CD4-positive, CD25-positive, alpha-beta regulatory T cell (primary cell): ENCODE data around the gene FCHO1. TPM values are rescaled to one million over a fixed set of nuclear protein-coding genes. Genes with fewer than 3 reads are reported as not detected.

Experiments
- ATAC-seq, 2 donors: fragments of 150-1000 bp; cut with Tn5 transposase; one replicate each; pipeline ENCODE4 v1.10.0; 2021; ENCODE audit warnings: low read depth in 2 of 2, moderate number of reproducible peaks in 2 of 2, moderate library complexity in 1 of 2
- DNase-seq, 3 donors: peaks; one replicate each; pipeline versions ENCODE4 v3.0.0 to v3.0.0-alpha.2; 2012 to 2022; ENCODE audit warnings: mixed read lengths in 1 of 3
- H3K27ac ChIP-seq: one replicate; pipeline ENCODE4 v1.7.0; 2013; ENCODE audit warnings: mild to moderate bottlenecking, low read length; ENCODE audit not compliant: insufficient read depth, poor library complexity, severe bottlenecking
- H3K27me3 ChIP-seq: one replicate; pipeline ENCODE4 v1.7.0; 2013; ENCODE audit warnings: low read length; ENCODE audit not compliant: control insufficient read depth, insufficient read depth
- H3K36me3 ChIP-seq: one replicate; pipeline ENCODE4 v1.7.0; 2013; ENCODE audit warnings: mild to moderate bottlenecking, low read length, moderate library complexity; ENCODE audit not compliant: control insufficient read depth, insufficient read depth
- H3K4me1 ChIP-seq: 2 replicates; pipeline ENCODE4 v1.7.0; 2013; ENCODE audit warnings: mild to moderate bottlenecking, low read length; ENCODE audit not compliant: insufficient read depth, control insufficient read depth, poor library complexity, severe bottlenecking
- H3K4me3 ChIP-seq: one replicate; pipeline ENCODE4 v1.7.0; 2013; ENCODE audit warnings: low read depth, mild to moderate bottlenecking, low read length, moderate library complexity
- H3K9me3 ChIP-seq, 2 experiments: 1 replicate in 1 of 2; 2 replicates in 1 of 2; pipeline ENCODE4 v1.7.0; 2013; ENCODE audit warnings: low read length in 2 of 2, mild to moderate bottlenecking in 1 of 2, moderate library complexity in 1 of 2; ENCODE audit not compliant: control insufficient read depth in 2 of 2
- H3K27ac Mint-ChIP-seq, 3 donors: one replicate each; pipeline ENCODE4 v1.8.0; 2020 to 2022; ENCODE audit warnings: mild to moderate bottlenecking in 3 of 3, mixed read lengths in 3 of 3, moderate library complexity in 2 of 3
- H3K27me3 Mint-ChIP-seq: one replicate; pipeline ENCODE4 v1.8.0; 2022; ENCODE audit warnings: mild to moderate bottlenecking, mixed read lengths
- H3K36me3 Mint-ChIP-seq: one replicate; pipeline ENCODE4 v1.8.0; 2020; ENCODE audit warnings: mixed read lengths
- H3K4me1 Mint-ChIP-seq, 4 donors: one replicate each; pipeline ENCODE4 v1.8.0; 2020 to 2022; ENCODE audit warnings: mixed read lengths in 4 of 4, mild to moderate bottlenecking in 1 of 4
- H3K4me3 Mint-ChIP-seq, 4 donors: one replicate each; pipeline ENCODE4 v1.8.0; 2020 to 2022; ENCODE audit warnings: mild to moderate bottlenecking in 4 of 4, mixed read lengths in 4 of 4, moderate library complexity in 3 of 4
- H3K9me3 Mint-ChIP-seq, 7 donors: one replicate each; pipeline ENCODE4 v1.8.0; 2020 to 2022; ENCODE audit warnings: mixed read lengths in 7 of 7, mild to moderate bottlenecking in 3 of 7, moderate library complexity in 2 of 7
- polyA plus RNA-seq, 4 donors: library from polyadenylated mRNA; unstranded; fragments of 300-500 nt; fragmentation: Illumina TruSeq; gene quantifications; one replicate each; pipeline ENCODE4 v1.2.3, GENCODE V29; 2021
- total RNA-seq: library from RNA; stranded (reverse); gene quantifications from one replicate; pipeline ENCODE4 v1.2.3, GENCODE V29; 2022

Gene FCHO1
- total and polyA plus RNA-seq, 5 donors from 2014 or later, result 8.3 to 71.9 (median 15.4) TPM

DNA sequence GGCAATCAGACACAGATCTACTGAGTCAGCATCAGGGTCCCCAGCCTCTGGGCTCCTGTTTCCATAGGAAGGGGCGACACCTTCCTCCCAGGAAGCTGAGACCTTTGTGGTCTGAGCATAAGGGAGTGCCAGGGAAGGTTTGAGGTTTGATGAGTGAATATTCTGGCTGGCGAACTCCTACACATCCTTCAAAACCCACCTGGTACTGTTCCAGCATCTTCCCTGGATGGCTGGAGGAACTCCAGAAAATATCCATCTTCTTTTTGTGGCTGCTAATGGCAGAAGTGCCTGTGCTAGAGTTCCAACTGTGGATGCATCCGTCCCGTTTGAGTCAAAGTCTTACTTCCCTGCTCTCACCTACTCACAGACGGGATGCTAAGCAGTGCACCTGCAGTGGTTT is 60.8 kb downstream of the FCHO1 start:
- DNase-seq (no peak), ATAC-seq (no peak)
- H3K27ac ChIP-seq, result no peak overlapping the region
- H3K9me3 Mint-ChIP-seq, result no peaks in the 10 kb centered on the region
- H3K36me3 Mint-ChIP-seq, result no peaks in the 10 kb centered on the region
- no peaks in the 10 kb centered on the region for H3K36me3 ChIP-seq
- peaks cover 15% of the 10 kb centered on the region for H3K27me3 Mint-ChIP-seq
- no peak overlapping the region for H3K4me3 ChIP-seq
- peak overlapping the region in 1 of 4 donors; percentile 17 for H3K4me3 Mint-ChIP-seq
- no peak overlapping the region for H3K27ac Mint-ChIP-seq
- no peaks in the 10 kb centered on the region for H3K27me3 ChIP-seq
- no peaks in the 10 kb centered on the region for H3K9me3 ChIP-seq
- H3K4me1 ChIP-seq, result peaks cover 3% of the 10 kb centered on the region
- peaks cover 0 to 13% (median 8%) of the 10 kb centered on the region in 4 donors for H3K4me1 Mint-ChIP-seq

DNA sequence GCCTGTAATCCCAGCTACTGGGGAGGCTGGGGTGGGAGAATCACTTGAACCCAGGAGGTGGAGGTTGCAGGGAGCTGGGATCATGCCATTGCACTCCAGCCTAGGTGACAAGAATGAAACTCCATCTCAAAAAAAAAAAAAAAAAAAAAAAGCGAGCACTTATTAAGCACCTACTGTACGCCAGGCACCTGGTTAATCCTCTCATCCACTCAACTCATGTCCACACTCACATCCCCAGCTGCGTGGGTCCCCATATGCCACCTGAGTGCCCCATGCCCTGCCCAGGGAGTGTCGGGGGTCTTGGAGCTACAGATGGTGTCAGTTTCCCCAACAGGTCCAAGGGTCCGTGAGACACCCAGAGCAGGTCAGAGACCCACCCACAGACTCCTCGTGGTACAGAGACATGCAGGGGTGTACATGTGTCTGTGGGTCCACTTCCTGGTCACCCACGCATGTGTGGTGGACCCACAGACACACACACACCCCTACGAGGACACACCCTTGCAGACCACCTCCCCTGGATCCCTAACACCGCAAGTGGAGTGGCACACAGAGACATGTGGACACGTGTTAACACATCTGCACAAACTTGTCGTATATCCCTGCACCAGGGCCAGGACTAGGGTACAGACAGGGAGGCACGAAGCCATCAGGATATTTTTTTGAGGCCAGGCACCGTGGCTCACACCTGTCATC is 66.5 kb downstream of the FCHO1 start:
- H3K4me3 ChIP-seq, result no peak overlapping the region
- Mint-ChIP-seq H3K9me3 (no peaks in the 10 kb centered on the region), H3K36me3 (no peaks in the 10 kb centered on the region), H3K27me3 (no peaks in the 10 kb centered on the region), H3K4me3 (no peak overlapping the region), H3K4me1 (peaks cover 0 to 5% (median 2%) of the 10 kb centered on the region in 4 donors), H3K27ac (no peak overlapping the region)
- no peak for DNase-seq
- no peaks in the 10 kb centered on the region for H3K27me3 ChIP-seq
- no peak for ATAC-seq
- H3K9me3 ChIP-seq, result no peaks in the 10 kb centered on the region
- H3K36me3 ChIP-seq, result no peaks in the 10 kb centered on the region
- no peak overlapping the region for H3K27ac ChIP-seq
- H3K4me1 ChIP-seq, result no peaks in the 10 kb centered on the region

DNA sequence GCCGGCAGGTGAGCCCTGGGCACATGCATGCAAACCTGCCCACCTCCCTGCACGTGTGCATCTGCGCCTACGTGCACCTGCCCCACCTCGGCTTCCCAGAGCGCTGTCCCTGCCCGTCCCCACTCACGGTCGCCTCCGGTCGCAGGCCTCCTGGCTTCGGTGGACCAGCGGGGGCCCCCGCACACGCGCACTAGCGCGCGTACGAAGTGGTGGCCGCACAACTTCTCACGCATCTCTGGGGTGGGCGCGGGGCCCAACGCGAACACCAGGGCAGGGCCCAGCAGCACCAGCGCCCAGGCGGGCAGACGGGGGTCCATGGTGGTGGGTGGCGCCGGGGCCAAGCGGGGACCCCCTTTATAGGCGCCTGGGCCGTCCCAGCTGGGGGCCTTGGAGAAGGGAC is 69.9 kb downstream of the FCHO1 start, which contains the start of gene INSL3:
TSS of gene INSL3 (minus strand) at position 330 of the 400 bp plus-strand sequence. CDS start at position 317, 13 bp downstream.
- Mint-ChIP-seq H3K36me3 (no peaks in the 10 kb centered on the region), H3K27me3 (no peaks in the 10 kb centered on the region), H3K27ac (no peak within 1 kb of the TSS), H3K9me3 (no peaks in the 10 kb centered on the region), H3K4me3 (no peak within 1 kb of the TSS), H3K4me1 (peaks cover 0 to 5% (median 2%) of the 10 kb centered on the region in 4 donors)
- DNase-seq (no peak), ATAC-seq (no peak)
- no peak within 1 kb of the TSS for H3K4me3 ChIP-seq
- H3K36me3 ChIP-seq, result no peaks in the 10 kb centered on the region
- no peaks in the 10 kb centered on the region for H3K9me3 ChIP-seq
- H3K4me1 ChIP-seq, result no peaks in the 10 kb centered on the region
- H3K27ac ChIP-seq, result no peak within 1 kb of the TSS
- no peaks in the 10 kb centered on the region for H3K27me3 ChIP-seq

DNA sequence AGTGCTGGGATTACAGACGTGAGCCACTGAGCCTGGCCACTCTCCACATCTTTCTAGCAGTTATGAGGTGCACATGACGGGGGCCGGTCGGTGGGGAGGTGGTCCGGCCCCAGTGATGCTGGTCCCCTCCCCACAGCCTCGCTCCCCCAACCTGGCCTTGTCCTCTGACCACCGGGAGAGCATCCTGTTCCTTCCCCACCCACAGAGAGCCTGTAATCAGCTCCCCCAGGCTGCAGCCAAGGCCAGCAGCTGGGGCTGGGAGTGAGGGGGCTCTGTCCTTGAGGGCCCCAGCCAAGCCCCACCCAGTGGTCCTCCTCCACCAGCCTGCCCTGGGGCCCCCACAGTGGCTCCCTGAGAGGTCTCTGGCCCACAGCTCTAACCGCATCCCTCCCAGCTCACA is 73.1 kb downstream of the FCHO1 start:
- no peaks in the 10 kb centered on the region for H3K27me3 ChIP-seq
- DNase-seq, result no peak
- H3K4me1 ChIP-seq, result no peaks in the 10 kb centered on the region
- no peak overlapping the region for H3K4me3 Mint-ChIP-seq
- H3K27me3 Mint-ChIP-seq, result no peaks in the 10 kb centered on the region
- no peak overlapping the region for H3K27ac ChIP-seq
- H3K9me3 ChIP-seq, result no peaks in the 10 kb centered on the region
- H3K36me3 ChIP-seq, result peaks cover 17% of the 10 kb centered on the region
- peaks cover 6% of the 10 kb centered on the region for H3K36me3 Mint-ChIP-seq
- H3K4me1 Mint-ChIP-seq, result peaks cover 0 to 4% (median 1%) of the 10 kb centered on the region in 4 donors
- no peak overlapping the region for H3K27ac Mint-ChIP-seq
- no peak overlapping the region for H3K4me3 ChIP-seq
- ATAC-seq, result no peak
- H3K9me3 Mint-ChIP-seq, result peaks cover 0 to 2% (median 0%) of the 10 kb centered on the region in 7 donors

DNA sequence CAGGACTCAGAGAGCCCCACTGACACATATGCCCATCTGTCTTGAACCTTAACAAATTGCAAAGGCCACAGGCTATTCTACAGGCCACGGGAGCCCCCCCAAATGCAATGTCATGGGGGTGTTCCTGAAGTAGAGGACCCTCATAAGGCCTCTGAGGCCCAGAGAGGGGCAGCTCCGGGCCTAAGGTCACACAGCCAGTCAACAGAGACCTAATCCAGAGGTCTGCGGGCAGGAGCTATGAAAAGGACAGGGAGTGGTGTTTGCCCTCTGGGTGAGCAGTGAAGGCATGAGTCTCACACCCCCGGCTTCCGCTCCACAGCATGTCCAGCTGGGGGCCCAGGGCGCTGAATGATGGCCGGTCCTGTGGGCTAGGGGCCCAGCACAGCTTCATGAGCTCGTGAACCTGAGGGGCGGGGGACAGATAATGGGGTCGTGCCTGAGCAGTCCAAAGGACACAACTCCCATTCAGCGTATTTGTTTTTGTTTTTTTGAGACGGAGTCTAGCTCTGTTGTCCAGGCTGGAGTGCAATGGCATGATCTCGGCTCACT is 75.3 kb downstream of the FCHO1 start:
- peaks cover 0 to 2% (median 0%) of the 10 kb centered on the region in 7 donors for H3K9me3 Mint-ChIP-seq

DNA sequence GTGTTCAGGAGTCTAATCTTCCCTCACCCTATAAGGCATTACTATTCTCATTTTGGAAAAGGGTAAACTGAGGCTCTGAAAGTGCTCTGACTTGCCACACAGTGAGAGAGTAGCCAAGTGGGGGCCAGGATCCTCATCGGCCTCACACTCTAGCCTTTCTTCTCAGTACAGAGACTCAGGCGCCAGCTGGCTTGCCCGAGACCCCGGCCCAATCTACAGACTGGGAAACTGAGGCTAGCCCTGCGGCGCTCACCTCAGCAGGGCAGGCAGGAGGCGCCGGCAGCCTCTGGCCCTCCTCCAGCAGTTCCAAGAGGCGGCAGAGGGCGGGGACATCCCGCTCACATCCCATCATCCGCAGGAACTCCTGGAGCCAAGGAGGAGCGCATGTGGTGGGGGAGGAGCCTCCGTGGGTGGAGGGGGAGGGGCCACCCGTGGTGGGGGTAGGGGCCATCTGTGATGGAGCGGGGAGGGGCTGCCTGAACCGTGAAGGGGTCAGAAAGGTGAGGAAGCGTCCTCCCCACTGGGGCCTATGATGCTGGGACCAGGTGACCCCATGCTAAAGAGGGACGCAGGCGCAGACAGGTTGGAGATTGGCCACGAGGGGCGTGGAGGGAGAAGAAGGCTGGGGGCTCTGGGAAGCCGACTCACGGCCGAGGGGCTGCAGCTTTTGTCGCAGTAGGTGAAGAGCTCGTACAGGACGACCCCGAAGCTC is 78.7 kb downstream of the FCHO1 start:
- Mint-ChIP-seq H3K9me3 (peaks cover 0 to 2% (median 0%) of the 10 kb centered on the region in 7 donors), H3K4me1 (peaks cover 0 to 5% (median under 1%) of the 10 kb centered on the region in 4 donors), H3K36me3 (peaks cover 22% of the 10 kb centered on the region), H3K27me3 (no peaks in the 10 kb centered on the region), H3K27ac (no peak overlapping the region), H3K4me3 (no peak overlapping the region)
- Histone ChIP-seq H3K27ac (no peak overlapping the region), H3K4me3 (no peak overlapping the region), H3K9me3 (no peaks in the 10 kb centered on the region), H3K27me3 (no peaks in the 10 kb centered on the region), H3K36me3 (peaks cover 67% of the 10 kb centered on the region), H3K4me1 (no peaks in the 10 kb centered on the region)
- ATAC-seq (no peak), DNase-seq (no peak)

More for the DNA sequence above, 75.3 kb downstream of the FCHO1 start:
- Mint-ChIP-seq H3K4me1 (peaks cover 0 to 5% (median 2%) of the 10 kb centered on the region in 4 donors), H3K27me3 (no peaks in the 10 kb centered on the region), H3K36me3 (peaks cover 15% of the 10 kb centered on the region), H3K4me3 (no peak overlapping the region), H3K27ac (no peak overlapping the region)
- no peak overlapping the region for H3K4me3 ChIP-seq
- no peaks in the 10 kb centered on the region for H3K9me3 ChIP-seq
- H3K36me3 ChIP-seq, result peaks cover 34% of the 10 kb centered on the region
- no peak for ATAC-seq
- H3K4me1 ChIP-seq, result no peaks in the 10 kb centered on the region
- DNase-seq, result no peak
- no peaks in the 10 kb centered on the region for H3K27me3 ChIP-seq
- H3K27ac ChIP-seq, result no peak overlapping the region

DNA sequence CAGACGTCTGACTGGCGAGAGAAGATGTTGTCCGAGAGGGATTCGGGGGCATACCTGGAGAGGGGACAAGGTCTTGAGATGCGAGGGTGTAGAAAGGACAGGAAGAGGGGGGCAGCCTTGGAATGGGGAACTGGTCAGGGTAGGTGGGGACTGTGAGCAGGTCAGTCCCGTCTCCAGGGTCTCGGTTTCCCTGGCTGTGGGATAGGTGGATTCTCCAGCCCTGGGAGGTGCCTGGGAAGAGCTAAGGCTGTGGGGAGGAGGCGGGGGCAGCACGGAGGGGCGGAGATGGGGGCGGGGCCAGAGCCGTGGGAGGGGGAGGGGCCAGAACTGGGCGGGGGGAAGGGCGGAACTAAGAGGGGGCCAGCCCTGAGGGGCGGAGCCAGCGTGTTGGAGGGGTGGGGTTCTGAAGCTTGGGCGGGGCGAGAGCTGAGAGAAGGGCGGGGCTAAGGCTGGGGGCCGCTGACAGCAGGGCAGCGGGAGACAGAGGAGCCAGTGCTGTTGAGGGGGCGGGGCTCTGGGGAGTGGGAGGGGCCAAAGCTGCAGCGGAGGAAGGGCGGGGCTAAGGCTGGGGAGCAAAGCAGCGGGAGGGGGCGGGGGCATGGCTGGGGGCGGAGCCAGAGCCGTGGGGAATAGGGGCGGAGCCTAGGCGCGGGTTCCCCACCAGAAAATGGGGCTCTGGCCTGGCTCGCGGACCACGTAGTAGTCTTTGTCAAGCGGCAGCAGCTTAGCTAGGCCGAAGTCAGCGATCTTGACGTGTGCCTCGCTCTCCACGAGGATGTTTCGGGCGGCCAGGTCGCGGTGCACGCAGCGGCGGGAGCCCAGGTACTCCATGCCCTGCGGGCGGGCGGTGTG is 79.5 kb downstream of the FCHO1 start:
- Histone ChIP-seq H3K27ac (no peak overlapping the region), H3K4me3 (no peak overlapping the region), H3K36me3 (peaks cover 74% of the 10 kb centered on the region), H3K4me1 (no peaks in the 10 kb centered on the region), H3K27me3 (no peaks in the 10 kb centered on the region), H3K9me3 (no peaks in the 10 kb centered on the region)
- ATAC-seq (peak; percentile 46 to 56), DNase-seq (peak in 1 of 3 donors; percentile 32)
- no peaks in the 10 kb centered on the region for H3K27me3 Mint-ChIP-seq
- H3K4me1 Mint-ChIP-seq, result peaks cover 0 to 12% (median 5%) of the 10 kb centered on the region in 4 donors
- peaks cover 30% of the 10 kb centered on the region for H3K36me3 Mint-ChIP-seq
- H3K27ac Mint-ChIP-seq, result no peak overlapping the region
- H3K4me3 Mint-ChIP-seq, result no peak overlapping the region
- H3K9me3 Mint-ChIP-seq, result peaks cover 0 to 2% (median 0%) of the 10 kb centered on the region in 7 donors
